HEK293 (cell line): ENCODE results near the gene SET.

Experiments
- CTCF ChIA-PET: fragments of 350-600 bp; formaldehyde crosslinking; extraction: SDS; loops from one replicate; lab custom pipeline; 2021; ENCODE audit warnings: antibody characterized with exemption; lab: Yijun Ruan, JAX
- POLR2A ChIA-PET: fragments of 300-600 bp; formaldehyde crosslinking; extraction: SDS; loops from one replicate; lab custom pipeline; 2020; ENCODE audit warnings: antibody characterized with exemption, inconsistent platforms; lab: Yijun Ruan, JAX
- H3K27ac ChIP-seq: fragments of 200-500 bp; sonication (Bioruptor generic); 2 replicates; pipeline ENCODE4 v1.5.1; 2014; ENCODE audit warnings: low read depth, low read length, control low read depth, inconsistent platforms; ENCODE audit errors: extremely low read depth
- H3K36me3 ChIP-seq, 2 experiments: fragments of 200-500 bp in 1 of 2; sonication (Bioruptor generic) in 1 of 2; 1 replicate in 1 of 2; 2 replicates in 1 of 2; pipeline ENCODE4 v1.5.1; 2014 to 2017; ENCODE audit warnings: inconsistent platforms in 2 of 2, low read length in 2 of 2; ENCODE audit not compliant: control insufficient read depth in 2 of 2, insufficient read depth in 1 of 2
- H3K4me1 ChIP-seq: fragments of 200-500 bp; sonication (Bioruptor generic); 2 replicates; pipeline ENCODE4 v1.5.1; 2014; ENCODE audit warnings: mild to moderate bottlenecking, low read length, inconsistent platforms; ENCODE audit not compliant: control insufficient read depth, insufficient read depth
- H3K4me3 ChIP-seq: 2 replicates; pipeline ENCODE4 v1.5.1; 2011; ENCODE audit warnings: low read depth, mild to moderate bottlenecking, control low read depth, low read length, moderate library complexity
- H3K9me3 ChIP-seq: fragments of 200-500 bp; sonication (Bioruptor generic); 2 replicates; pipeline ENCODE4 v1.5.1; 2014; ENCODE audit warnings: low read depth, low read length, inconsistent platforms; ENCODE audit not compliant: control insufficient read depth, insufficient read depth
- ATF2 ChIP-seq: fragments of 450-650 bp; formaldehyde crosslinking; IDR thresholded peaks from 2 replicates; pipeline ENCODE4 v1.5.1; 2016; ENCODE audit warnings: missing biosample characterization, missing genetic modification characterization, low read depth
- EGR2 ChIP-seq: fragments of 450-650 bp; formaldehyde crosslinking; IDR thresholded peaks from 2 replicates; pipeline ENCODE4 v1.5.1; 2016; ENCODE audit warnings: low read depth, missing biosample characterization, missing genetic modification characterization
- GLIS1 ChIP-seq: fragments of 450-650 bp; formaldehyde crosslinking; IDR thresholded peaks from 2 replicates; pipeline ENCODE4 v1.5.1; 2016; ENCODE audit warnings: missing biosample characterization, missing genetic modification characterization
- KLF10 ChIP-seq: fragments of 450-650 bp; IDR thresholded peaks from 2 replicates; pipeline ENCODE4 v1.5.1; 2018; ENCODE audit warnings: missing biosample characterization, mild to moderate bottlenecking, missing genetic modification characterization
- RBAK ChIP-seq: fragments of 450-650 bp; formaldehyde crosslinking; IDR thresholded peaks from 2 replicates; pipeline ENCODE4 v1.5.1; 2016; ENCODE audit warnings: missing biosample characterization, missing genetic modification characterization
- TCF7L2 ChIP-seq: IDR thresholded peaks from 2 replicates; pipeline ENCODE4 v1.6.1; 2011; ENCODE audit warnings: low read depth, mild to moderate bottlenecking, inconsistent platforms, low read length, moderate library complexity, borderline replicate concordance
- ZBTB21 ChIP-seq: fragments of 450-650 bp; formaldehyde crosslinking; IDR thresholded peaks from 2 replicates; pipeline ENCODE4 v1.5.1; 2017; ENCODE audit warnings: missing biosample characterization, missing genetic modification characterization
- ZIC2 ChIP-seq: fragments of 450-650 bp; formaldehyde crosslinking; IDR thresholded peaks from 2 replicates; pipeline ENCODE4 v1.5.1; 2016; ENCODE audit warnings: missing biosample characterization, missing genetic modification characterization
- ZNF121 ChIP-seq: fragments of 450-650 bp; formaldehyde crosslinking; IDR thresholded peaks from 2 replicates; pipeline ENCODE4 v1.5.1; 2016; ENCODE audit warnings: missing biosample characterization, missing genetic modification characterization
- ZNF133 ChIP-seq: fragments of 450-650 bp; formaldehyde crosslinking; IDR thresholded peaks from 2 replicates; pipeline ENCODE4 v1.5.1; 2016; ENCODE audit warnings: missing biosample characterization, missing genetic modification characterization
- ZNF155 ChIP-seq: fragments of 450-650 bp; formaldehyde crosslinking; IDR thresholded peaks from 2 replicates; pipeline ENCODE4 v1.5.1; 2016; ENCODE audit warnings: missing biosample characterization, missing genetic modification characterization
- ZNF169 ChIP-seq: fragments of 450-650 bp; formaldehyde crosslinking; IDR thresholded peaks from 2 replicates; pipeline ENCODE4 v1.5.1; 2016; ENCODE audit warnings: missing biosample characterization, missing genetic modification characterization
- ZNF280C ChIP-seq: fragments of 450-650 bp; formaldehyde crosslinking; IDR thresholded peaks from 2 replicates; pipeline ENCODE4 v1.5.1; 2016; ENCODE audit warnings: missing biosample characterization, missing genetic modification characterization
- ZNF311 ChIP-seq: fragments of 450-650 bp; formaldehyde crosslinking; IDR thresholded peaks from 2 replicates; pipeline ENCODE4 v1.5.1; 2017; ENCODE audit warnings: missing biosample characterization, missing genetic modification characterization, borderline replicate concordance
- ZNF362 ChIP-seq: fragments of 450-650 bp; formaldehyde crosslinking; IDR thresholded peaks from 2 replicates; pipeline ENCODE4 v1.5.1; 2016; ENCODE audit warnings: missing biosample characterization, missing genetic modification characterization
- ZNF391 ChIP-seq: fragments of 450-650 bp; formaldehyde crosslinking; IDR thresholded peaks from 2 replicates; pipeline ENCODE4 v1.5.1; 2016; ENCODE audit warnings: low read depth, missing biosample characterization, missing genetic modification characterization, borderline replicate concordance
- ZNF518A ChIP-seq: fragments of 450-650 bp; formaldehyde crosslinking; conservative IDR thresholded peaks from 2 replicates; pipeline ENCODE4 v1.5.1; 2016; ENCODE audit warnings: low read depth, missing biosample characterization, missing genetic modification characterization
- ZNF544 ChIP-seq: fragments of 450-650 bp; formaldehyde crosslinking; IDR thresholded peaks from 2 replicates; pipeline ENCODE4 v1.5.0; 2017; ENCODE audit warnings: missing biosample characterization, missing genetic modification characterization
- ZNF548 ChIP-seq: fragments of 450-650 bp; formaldehyde crosslinking; IDR thresholded peaks from 2 replicates; pipeline ENCODE4 v1.5.1; 2016; ENCODE audit warnings: missing biosample characterization, missing genetic modification characterization
- ZNF626 ChIP-seq: fragments of 450-650 bp; sonication (Bioruptor Pico); formaldehyde crosslinking; IDR thresholded peaks from 2 replicates; pipeline ENCODE4 v1.5.1; 2018; ENCODE audit warnings: missing biosample characterization, missing genetic modification characterization, inconsistent platforms
- ZSCAN30 ChIP-seq: fragments of 450-650 bp; IDR thresholded peaks from 2 replicates; pipeline ENCODE4 v1.5.1; 2018; ENCODE audit warnings: missing biosample characterization, mild to moderate bottlenecking, missing genetic modification characterization, moderate library complexity
- ZXDB ChIP-seq: fragments of 450-650 bp; formaldehyde crosslinking; IDR thresholded peaks from 2 replicates; pipeline ENCODE4 v1.5.1; 2016; ENCODE audit warnings: missing biosample characterization, missing genetic modification characterization

SET gene

GRCh38 chr9:128727640-128728248 is 38.7 kb downstream of the SET start:
- no peaks in the 10 kb centered on the region for H3K9me3 ChIP-seq
- H3K4me3 ChIP-seq = no peak overlapping the region
- peaks cover 0 to 20% of the 10 kb centered on the region in 2 experiments; a peak in 1 of 3 replicates for H3K36me3 ChIP-seq
- ChIA-PET CTCF (no interaction called here), POLR2A (no interaction called here)
- H3K27ac ChIP-seq = no peak overlapping the region
- TF ChIP-seq RBAK (tag by site-specific recombination) (no peak), KLF10 (tag by site-specific recombination) (no peak), ATF2 (no peak), ZNF626 (tag by site-specific recombination) (no peak), ZSCAN30 (tag by site-specific recombination) (no peak), ZNF121 (tag by site-specific recombination) (peak; percentile 93), ZNF280C (tag by site-specific recombination) (no peak), EGR2 (tag by site-specific recombination) (0 out of 2 replicates have a peak, but pooled peaks have one; percentile 35), ZXDB (tag by site-specific recombination) (no peak), ZNF362 (tag by site-specific recombination) (no peak), ZNF548 (tag by site-specific recombination) (no peak)
- TF ChIP-seq, all 188 proteins: peak for 2
- no peaks in the 10 kb centered on the region for H3K4me1 ChIP-seq

- CTCF ChIA-PET = no interaction called here
- Histone ChIP-seq H3K27ac (no peak overlapping the region), H3K36me3 (peaks cover 0 to 23% of the 10 kb centered on the region in 2 experiments; a peak in 1 of 3 replicates), H3K4me3 (no peak overlapping the region), H3K4me1 (no peaks in the 10 kb centered on the region), H3K9me3 (no peaks in the 10 kb centered on the region)
- TF ChIP-seq ZNF169 (tag by site-specific recombination) (no peak), ZXDB (tag by site-specific recombination) (no peak), ZNF391 (tag by site-specific recombination) (no peak), ZNF544 (no peak), ZNF311 (tag by site-specific recombination) (no peak), ZNF518A (no peak), GLIS1 (tag by site-specific recombination) (peak; percentile 35; the same call in 1 of the 2 replicates), ZNF133 (tag by site-specific recombination) (no peak), ZBTB21 (tag by site-specific recombination) (no peak), ZNF155 (tag by site-specific recombination) (no peak), TCF7L2 (no peak), ZIC2 (tag by site-specific recombination) (peak; percentile 55)
- POLR2A ChIA-PET = no interaction called here
Observed at GRCh38 chr9:128728298-128728697, 39.3 kb downstream of the SET start.
